GM19043 (cell line): Measurements from ENCODE around the gene ZNF638.
"Not testable (repeated sequence)": the region's sequence is repeated elsewhere in the genome, so short reads cannot be mapped to it uniquely, and the experiment has no call there.

ENCODE experiments used
- ATAC-seq: cut with Tn5 transposase; IDR thresholded peaks from one replicate; pipeline ENCODE4 v1.9.1; 2021; ENCODE audit warnings: low read depth; ENCODE audit not compliant: unreplicated experiment

Gene ZNF638, protein sequence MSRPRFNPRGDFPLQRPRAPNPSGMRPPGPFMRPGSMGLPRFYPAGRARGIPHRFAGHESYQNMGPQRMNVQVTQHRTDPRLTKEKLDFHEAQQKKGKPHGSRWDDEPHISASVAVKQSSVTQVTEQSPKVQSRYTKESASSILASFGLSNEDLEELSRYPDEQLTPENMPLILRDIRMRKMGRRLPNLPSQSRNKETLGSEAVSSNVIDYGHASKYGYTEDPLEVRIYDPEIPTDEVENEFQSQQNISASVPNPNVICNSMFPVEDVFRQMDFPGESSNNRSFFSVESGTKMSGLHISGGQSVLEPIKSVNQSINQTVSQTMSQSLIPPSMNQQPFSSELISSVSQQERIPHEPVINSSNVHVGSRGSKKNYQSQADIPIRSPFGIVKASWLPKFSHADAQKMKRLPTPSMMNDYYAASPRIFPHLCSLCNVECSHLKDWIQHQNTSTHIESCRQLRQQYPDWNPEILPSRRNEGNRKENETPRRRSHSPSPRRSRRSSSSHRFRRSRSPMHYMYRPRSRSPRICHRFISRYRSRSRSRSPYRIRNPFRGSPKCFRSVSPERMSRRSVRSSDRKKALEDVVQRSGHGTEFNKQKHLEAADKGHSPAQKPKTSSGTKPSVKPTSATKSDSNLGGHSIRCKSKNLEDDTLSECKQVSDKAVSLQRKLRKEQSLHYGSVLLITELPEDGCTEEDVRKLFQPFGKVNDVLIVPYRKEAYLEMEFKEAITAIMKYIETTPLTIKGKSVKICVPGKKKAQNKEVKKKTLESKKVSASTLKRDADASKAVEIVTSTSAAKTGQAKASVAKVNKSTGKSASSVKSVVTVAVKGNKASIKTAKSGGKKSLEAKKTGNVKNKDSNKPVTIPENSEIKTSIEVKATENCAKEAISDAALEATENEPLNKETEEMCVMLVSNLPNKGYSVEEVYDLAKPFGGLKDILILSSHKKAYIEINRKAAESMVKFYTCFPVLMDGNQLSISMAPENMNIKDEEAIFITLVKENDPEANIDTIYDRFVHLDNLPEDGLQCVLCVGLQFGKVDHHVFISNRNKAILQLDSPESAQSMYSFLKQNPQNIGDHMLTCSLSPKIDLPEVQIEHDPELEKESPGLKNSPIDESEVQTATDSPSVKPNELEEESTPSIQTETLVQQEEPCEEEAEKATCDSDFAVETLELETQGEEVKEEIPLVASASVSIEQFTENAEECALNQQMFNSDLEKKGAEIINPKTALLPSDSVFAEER (N-terminal part only)

DNA sequence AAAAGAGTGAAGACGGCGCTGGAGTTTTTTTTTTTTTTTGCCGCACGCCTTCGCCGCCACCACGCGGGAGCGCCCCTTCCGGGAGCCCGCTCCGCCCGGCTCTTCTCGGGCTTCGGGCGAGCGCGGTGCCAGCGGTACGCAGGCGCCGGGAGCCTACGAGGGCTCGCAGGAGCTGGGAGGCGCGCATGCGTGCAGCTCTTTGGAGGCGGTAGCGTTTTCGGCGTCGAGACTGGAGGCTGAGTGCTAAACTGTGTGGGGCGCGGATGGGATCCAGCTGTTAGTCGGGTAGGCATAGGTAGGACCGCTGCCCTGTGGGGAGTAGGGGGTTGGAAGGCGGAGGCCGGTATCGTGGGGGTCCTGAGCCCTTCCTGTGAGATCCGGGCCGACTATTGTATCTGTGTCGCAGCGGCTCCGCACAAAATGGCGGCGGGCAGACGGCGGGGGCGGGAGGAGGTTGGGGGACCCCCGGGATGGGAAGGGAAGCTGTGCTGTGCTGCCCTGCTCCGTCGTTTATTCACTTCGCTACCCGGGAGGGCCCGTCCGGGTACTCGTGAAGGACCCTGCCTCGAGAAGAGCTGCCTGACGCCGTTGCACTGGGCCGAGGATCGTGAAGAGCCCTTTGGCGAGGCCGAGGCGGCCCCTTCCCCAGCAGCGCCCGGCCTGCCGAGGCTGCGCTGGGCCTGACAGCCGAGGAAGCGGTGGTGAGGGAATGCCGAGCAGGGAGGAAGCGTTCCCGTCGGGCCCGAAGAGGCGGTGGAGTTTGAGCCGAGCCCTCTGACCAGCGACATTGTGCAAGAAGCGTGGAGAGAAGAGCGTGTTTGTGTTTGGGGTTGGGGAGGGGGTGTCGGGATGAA lies at the start of gene ZNF638:
TSS of gene ZNF638 (plus strand) at position 202 of the 854 bp plus-strand sequence. CDS start 17,173 bp downstream, outside the sequence.
- peak; percentile 96 for ATAC-seq

DNA sequence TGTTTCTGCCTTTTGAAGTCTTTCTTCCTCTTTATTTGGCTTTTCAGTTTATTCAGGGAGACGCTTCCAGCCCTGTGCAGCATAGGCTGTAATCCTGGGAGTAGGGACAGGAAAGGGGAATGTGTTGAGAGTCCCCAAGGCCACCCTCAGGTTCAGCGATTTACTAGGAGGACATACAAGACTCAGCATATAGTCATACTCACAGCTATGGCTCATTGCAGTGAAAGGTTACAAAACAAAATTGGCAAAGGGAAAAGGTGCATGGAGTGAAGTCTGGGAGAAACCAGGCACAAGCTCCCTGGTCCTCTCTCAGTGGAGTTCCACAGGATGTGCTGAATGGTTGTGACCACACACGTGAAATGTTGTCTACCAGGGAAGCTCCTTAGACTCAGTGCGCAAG lies 49.6 kb upstream of the ZNF638 start:
- ATAC-seq: no peak

DNA sequence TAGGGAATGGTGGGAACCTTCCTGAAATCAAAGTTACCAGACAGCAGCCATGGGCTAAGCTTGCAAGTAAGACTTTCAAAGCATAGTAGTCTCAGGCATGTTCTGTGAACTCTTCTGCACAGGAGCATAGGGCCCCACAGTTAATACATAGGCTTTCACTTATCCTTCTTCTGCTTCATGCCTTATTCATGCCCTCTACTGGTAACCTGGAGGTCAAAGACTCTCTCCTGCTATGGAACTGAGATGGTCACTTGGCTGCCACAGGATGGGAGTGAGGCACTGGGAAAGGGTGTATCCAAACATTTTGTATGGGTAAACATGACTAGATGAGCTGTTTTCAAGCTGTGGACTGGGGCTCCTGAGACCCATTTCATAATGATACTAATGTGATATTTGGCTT lies 49.1 kb upstream of the ZNF638 start:
- ATAC-seq: no peak

DNA sequence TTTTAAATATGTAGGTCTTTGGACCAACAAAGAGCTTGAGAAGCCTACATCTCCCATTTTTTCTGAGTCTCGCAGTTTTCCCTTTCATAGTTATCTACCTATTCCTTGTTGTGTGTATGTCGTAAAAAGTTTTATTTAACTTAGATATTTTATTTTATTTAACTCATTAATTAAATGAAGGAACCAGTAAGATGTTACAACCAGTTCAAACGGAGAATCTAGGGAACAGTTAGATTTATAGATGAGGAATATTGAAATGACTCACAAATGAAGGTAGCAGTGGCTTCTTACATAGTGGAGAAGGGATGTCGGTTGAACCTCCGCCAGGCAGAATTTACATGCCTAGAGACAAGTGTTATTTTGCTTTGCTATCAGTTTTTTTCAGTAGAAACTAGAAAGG lies 48.5 kb upstream of the ZNF638 start:
- no peak for ATAC-seq

DNA sequence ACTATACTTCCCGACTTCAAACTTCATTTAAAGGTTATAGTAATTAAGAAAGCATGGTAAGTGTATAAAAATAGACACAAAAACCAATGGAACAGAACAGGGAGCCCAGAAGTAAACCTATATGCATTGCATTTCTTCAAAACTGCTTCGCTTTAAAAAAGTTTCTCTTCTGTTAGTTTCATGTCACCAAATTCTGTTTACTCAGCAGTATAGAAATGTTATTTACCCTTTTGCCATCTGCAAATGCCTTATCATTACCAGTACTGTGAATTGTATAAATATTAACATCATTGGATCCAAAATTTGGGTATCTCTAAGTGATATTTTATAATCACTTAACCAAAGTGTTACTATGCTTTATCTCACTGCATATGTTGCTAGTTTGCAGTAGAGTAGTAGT lies 45.9 kb upstream of the ZNF638 start:
- no peak for ATAC-seq

DNA sequence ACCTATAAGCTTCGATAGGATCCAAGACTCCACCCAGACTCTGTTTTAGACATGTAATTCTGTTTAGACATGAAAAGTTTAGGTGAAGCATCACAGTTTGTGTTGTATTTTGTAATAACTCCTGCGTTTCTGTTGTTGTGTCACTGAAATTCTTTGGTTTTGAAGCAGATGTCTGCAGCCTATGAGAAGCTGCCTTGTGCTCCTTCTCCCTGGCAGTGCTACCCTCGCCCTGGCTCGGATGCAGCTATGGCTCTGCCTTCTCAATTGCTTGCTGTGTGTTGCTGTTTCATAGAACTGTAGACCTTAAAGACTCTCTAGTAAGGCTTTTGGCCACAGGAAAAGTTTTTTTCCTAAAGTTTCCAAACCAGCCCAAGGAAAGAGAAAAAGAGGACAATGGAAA lies 40.2 kb upstream of the ZNF638 start:
- no peak for ATAC-seq

DNA sequence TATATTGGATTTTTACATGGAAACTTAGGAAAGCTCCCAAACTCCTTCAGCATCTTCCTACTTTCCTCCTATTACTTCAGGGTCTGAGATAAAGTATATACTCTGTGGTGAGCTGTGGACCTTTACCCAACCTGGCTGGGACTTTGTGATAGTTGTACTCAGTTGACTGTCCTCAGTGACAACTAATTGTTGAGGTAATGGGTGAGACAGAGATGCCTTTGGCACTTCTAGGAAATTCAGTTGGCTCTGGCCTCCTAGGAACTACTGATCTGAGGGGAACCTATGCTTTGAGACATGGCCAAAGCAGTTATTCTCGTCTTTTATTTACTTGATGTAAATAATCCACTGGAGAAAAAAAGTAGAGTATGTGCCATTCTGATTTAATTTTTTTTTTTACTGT lies 39.4 kb upstream of the ZNF638 start:
- no peak for ATAC-seq

DNA sequence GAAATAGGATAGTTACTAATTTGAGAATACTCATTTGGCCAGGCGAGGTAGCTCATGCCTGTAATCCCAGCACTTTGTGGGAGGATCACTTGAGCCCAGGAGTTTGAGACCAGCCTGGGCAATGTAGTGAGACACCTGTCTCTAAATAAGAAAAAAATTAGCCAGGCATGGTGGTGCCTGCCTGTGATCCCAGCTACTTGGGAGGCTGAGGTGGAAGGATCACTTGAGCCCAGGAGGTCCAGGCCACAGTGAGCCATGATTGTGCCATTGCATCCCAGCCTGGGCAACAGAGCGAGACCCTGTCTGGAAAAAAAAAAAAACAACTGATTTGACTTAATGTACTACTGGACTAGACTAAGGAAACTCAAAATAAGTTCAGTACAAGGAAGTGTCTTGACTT lies 32.7 kb upstream of the ZNF638 start:
- no peak for ATAC-seq

DNA sequence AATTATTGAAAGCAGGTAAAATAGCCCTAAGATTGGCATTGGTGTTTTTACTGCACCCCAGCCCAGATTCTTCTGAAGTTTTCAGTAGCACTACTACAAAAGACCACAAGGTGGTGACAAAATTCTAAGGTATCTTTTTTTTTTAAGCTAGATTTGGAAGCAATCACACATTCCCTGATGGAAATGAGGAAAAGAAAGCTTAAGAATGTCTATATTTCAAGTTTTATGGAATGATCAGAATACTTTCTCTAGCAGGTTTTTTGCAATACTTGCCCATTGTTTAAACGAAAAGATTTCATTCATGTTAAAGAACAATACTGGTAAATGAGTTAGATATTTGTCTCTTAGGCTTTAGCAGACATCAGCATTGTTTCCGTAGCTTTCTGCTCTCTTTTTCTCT lies 32.1 kb upstream of the ZNF638 start:
- ATAC-seq: no peak

DNA sequence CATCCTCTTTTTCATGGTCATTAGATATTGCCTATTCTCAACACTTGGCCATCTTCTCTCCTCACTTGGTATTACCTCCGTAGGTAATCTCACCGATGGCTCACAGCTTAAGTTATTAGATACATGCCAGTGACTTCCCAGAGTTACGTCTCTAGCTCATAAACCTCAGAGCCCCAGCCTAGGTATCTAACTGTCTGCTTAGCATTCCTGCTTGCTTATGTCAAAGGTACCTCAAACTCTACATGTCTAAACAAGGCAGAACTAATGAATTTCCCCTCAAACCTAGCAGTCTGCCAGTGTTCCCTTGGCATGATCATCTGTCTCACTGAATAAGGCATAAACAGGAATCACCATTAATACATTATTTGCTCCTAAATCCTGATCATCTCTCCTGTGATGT lies 27.7 kb upstream of the ZNF638 start:
- ATAC-seq: no peak

DNA sequence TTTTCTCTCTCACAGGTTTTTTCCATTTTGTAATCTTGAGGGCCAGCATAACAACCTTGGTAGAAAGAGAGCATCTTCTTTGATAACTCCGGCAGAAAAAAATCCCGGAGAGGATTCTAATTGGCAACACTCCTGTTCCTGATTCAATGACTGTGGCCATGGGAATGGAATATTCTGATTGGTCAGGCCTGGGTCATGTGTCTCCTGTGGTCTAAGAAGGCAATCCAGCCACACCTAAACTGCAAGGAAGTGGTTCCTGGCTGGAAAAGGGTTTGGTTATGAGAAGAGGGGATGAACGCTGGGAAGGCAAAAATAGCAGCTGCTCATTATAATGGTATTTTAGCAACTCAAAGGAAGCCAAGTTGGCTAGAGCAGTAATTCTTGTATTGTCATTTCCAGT lies 24.8 kb upstream of the ZNF638 start:
- ATAC-seq: no peak

DNA sequence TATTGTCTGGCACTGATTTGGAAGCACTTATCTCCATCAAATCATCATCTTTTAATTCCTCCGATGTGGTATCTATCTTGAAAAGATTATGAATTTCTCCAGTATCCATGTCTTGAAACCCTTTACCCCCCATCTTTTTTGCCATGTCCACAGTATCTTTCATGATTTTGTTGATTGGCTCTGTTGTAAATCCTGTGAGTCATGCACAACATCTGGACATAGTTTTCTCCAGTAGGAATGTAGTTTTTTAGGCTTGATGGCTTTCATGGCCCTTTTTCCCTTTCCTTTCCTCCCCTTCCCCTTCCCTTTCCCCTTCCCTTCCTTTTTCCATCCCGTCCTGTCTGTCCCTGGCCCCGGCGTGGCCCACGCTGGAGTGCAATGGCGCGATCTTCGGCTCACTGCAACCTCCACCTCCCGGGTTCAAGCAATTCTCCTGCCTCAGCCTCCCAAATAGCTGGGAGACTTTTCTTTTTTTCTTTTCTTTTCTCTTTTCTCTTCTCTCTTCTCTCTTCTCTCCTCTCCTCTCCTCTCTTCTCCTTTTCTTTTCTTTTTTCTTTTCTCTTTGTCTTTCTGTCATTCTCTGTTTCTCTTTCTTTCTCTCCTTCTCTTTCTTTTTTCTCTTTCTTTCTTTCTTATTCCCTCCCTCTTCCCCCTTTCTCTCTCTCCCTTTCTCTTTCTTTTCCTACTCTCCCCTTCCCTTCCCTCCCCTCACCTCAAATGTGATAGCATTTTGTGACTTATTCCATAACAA lies 18.4 kb upstream of the ZNF638 start:
- no peak for ATAC-seq

DNA sequence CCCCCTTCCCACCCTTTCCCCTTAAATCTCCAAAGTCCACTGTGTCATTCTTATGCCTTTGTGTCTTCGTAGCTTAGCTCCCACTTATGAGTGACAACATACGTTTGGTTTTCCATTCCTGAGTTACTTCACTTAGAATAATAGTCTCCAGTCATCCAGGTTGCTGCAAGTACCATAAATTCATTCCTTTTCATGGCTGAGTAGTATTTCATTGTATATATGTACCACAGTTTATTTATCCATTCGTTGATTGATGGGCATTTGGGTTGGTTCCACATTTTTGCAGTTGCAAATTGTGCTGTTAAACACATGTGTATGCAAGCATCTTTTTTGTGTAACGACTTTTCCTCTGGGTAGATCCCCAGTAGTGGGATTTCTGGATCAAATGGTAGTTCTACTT lies 14.5 kb upstream of the ZNF638 start:
- no peak for ATAC-seq

DNA sequence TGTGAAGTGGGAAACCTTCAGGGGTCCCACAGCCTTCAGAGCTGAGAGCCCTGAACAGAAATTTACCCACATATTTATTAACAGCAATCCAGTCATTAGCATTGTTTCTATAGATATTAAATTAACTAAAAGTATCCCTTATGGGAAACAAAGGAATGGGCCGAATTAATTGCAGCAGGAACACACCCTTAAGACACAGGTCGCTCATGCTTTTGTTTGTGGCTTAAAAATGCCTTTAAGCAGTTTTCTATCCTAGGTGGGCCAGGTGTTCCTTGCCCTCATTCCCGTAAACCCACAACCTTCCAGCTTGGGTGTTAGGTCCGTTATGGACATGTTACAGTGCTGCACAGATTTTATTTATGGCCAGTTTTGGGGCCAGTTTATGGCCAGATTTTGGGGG lies 13.7 kb upstream of the ZNF638 start:
- not testable (repeated sequence) for ATAC-seq

DNA sequence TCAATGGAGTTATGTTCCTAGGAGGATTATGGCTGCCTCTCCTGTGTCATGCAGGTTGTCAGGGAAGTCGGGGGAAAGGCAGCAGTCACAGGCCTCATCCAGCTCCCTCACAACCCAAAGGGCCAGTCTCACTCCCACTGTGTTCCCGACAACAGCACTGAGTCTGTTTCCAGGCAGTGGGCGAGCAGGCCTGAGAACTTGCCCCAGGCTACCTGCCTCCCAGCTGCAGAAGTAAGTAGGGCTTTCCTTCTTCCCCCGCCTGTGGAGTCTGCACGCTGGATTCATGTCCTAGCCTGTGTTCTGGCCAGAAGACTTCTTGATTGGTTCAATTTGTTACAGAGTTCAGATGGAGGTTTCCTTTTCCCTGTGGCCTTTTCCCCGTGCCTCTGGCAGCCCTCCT lies 8.2 kb upstream of the ZNF638 start:
- no peak for ATAC-seq

DNA sequence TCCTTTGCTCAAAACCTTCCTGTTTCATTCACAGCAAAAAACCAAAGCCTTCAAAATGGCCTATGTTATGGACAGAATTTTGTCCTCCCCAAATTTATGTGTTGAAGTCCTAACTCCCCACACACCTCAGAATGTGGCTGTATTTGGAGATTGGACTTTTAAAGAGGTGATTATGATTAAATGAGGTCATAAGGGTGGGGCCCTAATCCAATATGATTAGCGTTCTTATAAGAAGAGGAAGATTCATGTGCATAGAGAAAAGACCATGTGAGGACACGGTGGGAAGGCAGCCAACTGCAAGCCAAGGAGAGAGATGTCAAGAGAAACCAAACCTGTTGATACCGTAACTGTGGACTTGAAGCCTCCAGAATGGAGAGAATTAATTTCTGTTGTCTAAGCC lies 4.6 kb upstream of the ZNF638 start:
- no peak for ATAC-seq

DNA sequence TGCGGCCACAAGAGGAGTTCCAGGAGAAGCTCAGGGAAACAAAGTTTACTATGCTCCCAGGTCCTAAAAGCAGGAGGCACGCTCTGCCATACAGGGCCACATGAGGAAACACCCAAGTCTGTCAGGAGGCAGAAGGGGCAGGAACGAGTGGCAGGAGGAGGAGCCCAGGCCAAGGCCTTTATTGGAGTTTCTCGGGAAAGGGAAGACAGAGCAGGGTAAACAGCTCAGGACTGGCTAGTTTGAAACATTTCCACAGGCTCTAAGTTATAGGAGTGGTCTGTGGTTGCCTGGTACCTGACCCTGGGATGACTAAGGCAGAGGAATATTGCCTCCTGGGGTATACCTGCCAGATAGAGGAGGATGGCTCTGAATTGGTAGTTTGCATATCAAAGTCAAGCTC lies 3.7 kb upstream of the ZNF638 start:
- ATAC-seq: no peak

DNA sequence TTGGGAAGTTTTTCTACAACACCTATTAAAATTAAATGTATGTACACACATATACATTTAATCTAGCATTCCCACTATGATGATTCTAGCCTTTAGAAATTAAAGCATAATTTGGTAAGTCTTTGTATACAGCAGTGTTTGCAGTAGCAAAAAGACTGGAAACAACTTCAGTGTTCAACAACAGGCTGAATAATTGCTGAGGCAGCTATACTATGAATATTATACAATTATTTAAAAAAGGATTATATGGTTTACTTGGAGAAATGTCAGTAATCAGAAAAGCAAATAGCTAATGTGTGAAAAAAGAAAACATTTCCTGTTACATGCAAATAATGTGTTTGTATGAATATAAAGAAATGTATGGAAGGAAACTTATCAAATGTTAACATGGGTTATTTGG lies 1.4 kb upstream of the ZNF638 start:
- ATAC-seq: no peak

DNA sequence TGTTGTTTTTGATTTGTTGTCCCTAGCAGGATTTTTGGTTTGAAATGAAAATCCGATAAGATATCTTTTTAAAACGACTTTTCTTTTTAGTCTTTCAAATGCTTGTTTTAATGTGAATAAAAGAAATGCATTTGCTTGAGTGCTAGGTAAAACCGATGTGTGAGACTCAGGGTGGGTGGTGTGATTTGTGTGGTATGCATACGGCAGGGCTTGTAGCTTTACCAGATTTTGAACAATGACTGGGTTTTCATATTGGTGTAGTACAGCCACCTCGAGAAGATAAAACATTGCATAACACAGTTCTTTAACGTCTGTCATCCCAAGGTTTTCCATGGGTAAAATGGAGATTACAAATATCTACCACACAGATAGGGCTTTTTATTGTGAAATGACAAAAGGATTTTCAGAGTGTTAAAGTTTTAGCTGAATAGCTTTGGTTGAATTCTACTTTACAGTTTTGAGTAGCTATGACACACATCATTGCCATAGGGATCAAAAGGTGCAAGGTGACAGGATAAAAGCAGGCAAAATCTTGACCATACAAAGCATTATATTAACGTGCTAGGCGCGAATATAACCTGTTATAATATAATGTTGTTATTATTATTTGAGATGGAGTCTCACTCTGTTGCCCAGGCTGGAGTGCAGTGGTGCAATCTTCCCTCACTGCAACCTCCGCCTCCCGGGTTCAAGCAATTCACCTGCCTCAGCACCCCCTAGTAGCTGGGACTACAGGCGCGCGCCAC lies 824 bp upstream of the ZNF638 start:
- no peak for ATAC-seq
